EL (cell line): Measurements from ENCODE around the gene SNX9.

Source experiments
- DNase-seq: peaks from one replicate; pipeline ENCODE4 v3.0.0-alpha.2; 2016

Gene SNX9

GRCh38 chr6:157861184-157861583 is 38.1 kb downstream of the SNX9 start:
- no peak for DNase-seq

- DNase-seq = peak; percentile 52
These were observed 38.8 kb downstream of the SNX9 start for GRCh38 chr6:157861814-157862213.

GRCh38 chr6:157862706-157863105 is 39.7 kb downstream of the SNX9 start:
- DNase-seq = no peak

GRCh38 chr6:157864185-157864761 is 41.2 kb downstream of the SNX9 start:
- DNase-seq = no peak

- no peak for DNase-seq
These were observed 42.2 kb downstream of the SNX9 start for GRCh38 chr6:157865249-157865648.

GRCh38 chr6:157867155-157867559 is 44.1 kb downstream of the SNX9 start:
- peak; percentile 47 for DNase-seq

GRCh38 chr6:157867981-157868380 is 44.9 kb downstream of the SNX9 start:
- DNase-seq = no peak

GRCh38 chr6:157868835-157869234 is 45.8 kb downstream of the SNX9 start:
- no peak for DNase-seq

GRCh38 chr6:157869673-157870302 is 46.7 kb downstream of the SNX9 start:
- DNase-seq = no peak

- DNase-seq = peak; percentile 67
These were observed 50.8 kb downstream of the SNX9 start for GRCh38 chr6:157873735-157874344.

GRCh38 chr6:157877149-157877548 is 54.1 kb downstream of the SNX9 start:
- DNase-seq = no peak

GRCh38 chr6:157877573-157878438 is 54.8 kb downstream of the SNX9 start:
- DNase-seq = no peak

- DNase-seq = no peak
These were observed 56.2 kb downstream of the SNX9 start for GRCh38 chr6:157879034-157879872.

GRCh38 chr6:157879873-157880254 is 56.8 kb downstream of the SNX9 start:
- no peak for DNase-seq

GRCh38 chr6:157880534-157880933 is 57.5 kb downstream of the SNX9 start:
- no peak for DNase-seq

- DNase-seq = no peak
These were observed 58.3 kb downstream of the SNX9 start for GRCh38 chr6:157881342-157881741.

- DNase-seq = no peak
These were observed 61.7 kb downstream of the SNX9 start for GRCh38 chr6:157884756-157885155.

- no peak for DNase-seq
These were observed 62.3 kb downstream of the SNX9 start for GRCh38 chr6:157885211-157885788.

GRCh38 chr6:157885876-157886275 is 62.8 kb downstream of the SNX9 start:
- DNase-seq = no peak

- DNase-seq = no peak
These were observed 64.8 kb downstream of the SNX9 start for GRCh38 chr6:157887892-157888291.

- no peak for DNase-seq
These were observed 68.7 kb downstream of the SNX9 start for GRCh38 chr6:157891544-157892362.
